WTC11 (cell line): ENCODE measurements around the gene ANKRD11. TPM values are rescaled to one million over a fixed set of nuclear protein-coding genes. Genes with fewer than 3 reads are reported as not detected.

ENCODE experiments used
- ARID4B ChIP-seq: sonication (generic); formaldehyde crosslinking; IDR thresholded peaks from 2 replicates; pipeline ENCODE4 v1.8.0; 2023; ENCODE audit warnings: missing genetic modification reagents, mild to moderate bottlenecking, borderline replicate concordance
- ATF6 ChIP-seq: sonication (generic); formaldehyde crosslinking; IDR thresholded peaks from 2 replicates; pipeline ENCODE4 v1.8.1; 2023; ENCODE audit warnings: mild to moderate bottlenecking, missing genetic modification reagents
- CREM ChIP-seq: sonication (generic); formaldehyde crosslinking; IDR thresholded peaks from 2 replicates; pipeline ENCODE4 v1.8.1; 2022; ENCODE audit warnings: mild to moderate bottlenecking, missing genetic modification reagents, moderate library complexity
- CTCF ChIP-seq: fragments of 200-600 bp; IDR thresholded peaks from 2 replicates; pipeline ENCODE4 v1.8.0; 2022; ENCODE audit warnings: antibody characterized with exemption
- E2F5 ChIP-seq: sonication (generic); formaldehyde crosslinking; IDR thresholded peaks from 2 replicates; pipeline ENCODE4 v1.8.1; 2022; ENCODE audit warnings: mild to moderate bottlenecking, moderate library complexity, missing genetic modification reagents
- ERG ChIP-seq: fragments of 250-450 bp; sonication (Bioruptor Pico); IDR thresholded peaks from 2 replicates; pipeline ENCODE4 v1.8.0; 2021; ENCODE audit warnings: mild to moderate bottlenecking
- ETV6 ChIP-seq: sonication (generic); formaldehyde crosslinking; IDR thresholded peaks from 2 replicates; pipeline ENCODE4 v1.8.1; 2022; ENCODE audit warnings: mild to moderate bottlenecking, missing genetic modification reagents
- FOXK1 ChIP-seq: sonication (generic); formaldehyde crosslinking; IDR thresholded peaks from 2 replicates; pipeline ENCODE4 v1.8.0; 2022; ENCODE audit warnings: mild to moderate bottlenecking, moderate library complexity, missing genetic modification reagents
- FOXP1 ChIP-seq: sonication (generic); formaldehyde crosslinking; IDR thresholded peaks from 2 replicates; pipeline ENCODE4 v1.8.0; 2022; ENCODE audit warnings: missing genetic modification reagents, mild to moderate bottlenecking, moderate library complexity, borderline replicate concordance
- GRHL2 ChIP-seq: fragments of 250-450 bp; sonication (Bioruptor Pico); IDR thresholded peaks from 2 replicates; pipeline ENCODE4 v1.8.0; 2022; ENCODE audit warnings: mild to moderate bottlenecking, moderate library complexity; ENCODE audit not compliant: insufficient replicate concordance, severe bottlenecking
- GTF2I ChIP-seq: fragments of 250-450 bp; sonication (Bioruptor Pico); conservative IDR thresholded peaks from 2 replicates; pipeline ENCODE4 v1.4.0; 2021; ENCODE audit warnings: mild to moderate bottlenecking
- IRF2 ChIP-seq: sonication (generic); formaldehyde crosslinking; IDR thresholded peaks from 2 replicates; pipeline ENCODE4 v1.8.0; 2022; ENCODE audit warnings: low read depth, missing genetic modification reagents, borderline replicate concordance
- JAZF1 ChIP-seq: fragments of 250-450 bp; sonication (Bioruptor Pico); IDR thresholded peaks from 2 replicates; pipeline ENCODE4 v1.9.0; 2021; ENCODE audit warnings: moderate library complexity, mild to moderate bottlenecking, inconsistent platforms
- NFYB ChIP-seq: sonication (generic); formaldehyde crosslinking; conservative IDR thresholded peaks from 2 replicates; pipeline ENCODE4 v1.8.0; 2022; ENCODE audit warnings: low read depth, missing genetic modification reagents
- NR1H2 ChIP-seq: sonication (generic); formaldehyde crosslinking; IDR thresholded peaks from 2 replicates; pipeline ENCODE4 v1.9.0; 2021; ENCODE audit warnings: mild to moderate bottlenecking, moderate library complexity, missing genetic modification reagents
- OVOL2 ChIP-seq: fragments of 250-450 bp; sonication (Bioruptor Pico); IDR thresholded peaks from 2 replicates; pipeline ENCODE4 v1.9.0; 2021; ENCODE audit warnings: mild to moderate bottlenecking, borderline replicate concordance
- RELA ChIP-seq: sonication (generic); formaldehyde crosslinking; IDR thresholded peaks from 2 replicates; pipeline ENCODE4 v1.8.1; 2022; ENCODE audit warnings: missing genetic modification reagents, mild to moderate bottlenecking, borderline replicate concordance
- RORB ChIP-seq: fragments of 250-450 bp; sonication (Bioruptor Pico); IDR thresholded peaks from 2 replicates; pipeline ENCODE4 v1.9.0; 2021; ENCODE audit warnings: mild to moderate bottlenecking
- SMAD3 ChIP-seq: sonication (generic); formaldehyde crosslinking; IDR thresholded peaks from 2 replicates; pipeline ENCODE4 v1.8.0; 2022; ENCODE audit warnings: missing genetic modification reagents, mild to moderate bottlenecking, borderline replicate concordance
- TEAD4 ChIP-seq: sonication (generic); formaldehyde crosslinking; IDR thresholded peaks from 2 replicates; pipeline ENCODE4 v1.8.0; 2022; ENCODE audit warnings: mild to moderate bottlenecking, missing genetic modification reagents
- ZMAT4 ChIP-seq: fragments of 250-450 bp; sonication (Bioruptor Pico); IDR thresholded peaks from 2 replicates; pipeline ENCODE4 v1.9.0; 2021; ENCODE audit warnings: mild to moderate bottlenecking
- ZNF121 ChIP-seq: sonication (generic); formaldehyde crosslinking; IDR thresholded peaks from 2 replicates; pipeline ENCODE4 v1.8.0; 2023; ENCODE audit warnings: missing genetic modification reagents
- ZNF263 ChIP-seq: sonication (generic); formaldehyde crosslinking; IDR thresholded peaks from 2 replicates; pipeline ENCODE4 v1.8.1; 2022; ENCODE audit warnings: low read depth, mild to moderate bottlenecking, moderate library complexity, missing genetic modification reagents
- ZNF396 ChIP-seq: fragments of 250-450 bp; sonication (Bioruptor Pico); IDR thresholded peaks from 2 replicates; pipeline ENCODE4 v1.8.0; 2021; ENCODE audit warnings: mild to moderate bottlenecking, moderate library complexity, borderline replicate concordance
- ZSCAN18 ChIP-seq: fragments of 250-450 bp; sonication (Bioruptor Pico); IDR thresholded peaks from 2 replicates; pipeline ENCODE4 v2.1.2; 2022; ENCODE audit warnings: mild to moderate bottlenecking, moderate library complexity
- total RNA-seq: library from RNA; stranded (reverse); gene quantifications from 3 replicates; pipeline ENCODE4 v1.2.3, GENCODE V29; 2021

ANKRD11 gene
- total RNA-seq, 1 experiment from 2014 or later: 184 TPM

- TF ChIP-seq GRHL2: no peak
- no peak for TF ChIP-seq NR1H2
- TF ChIP-seq JAZF1 (CRISPR knock-in tag): no peak
- TF ChIP-seq CREM (CRISPR knock-in tag): peak; percentile 89
- no peak for TF ChIP-seq RORB (CRISPR knock-in tag)
- peak; percentile 74; the same call in 1 of the 2 replicates for TF ChIP-seq E2F5
- no peak for TF ChIP-seq RELA (CRISPR knock-in tag)
- peak; percentile 15; the same call in 1 of the 2 replicates for TF ChIP-seq FOXP1 (CRISPR knock-in tag)
- no peak for TF ChIP-seq ZSCAN18 (CRISPR knock-in tag)
- no peak for TF ChIP-seq ATF6 (CRISPR knock-in tag)
- no peak for TF ChIP-seq ZNF121 (CRISPR knock-in tag)
- no peak for TF ChIP-seq ZNF396 (CRISPR knock-in tag)
- TF ChIP-seq ZNF263 (CRISPR knock-in tag): no peak
- 0 out of 2 replicates have a peak, but pooled peaks have one; percentile 14 for TF ChIP-seq ARID4B (CRISPR knock-in tag)
- peak; percentile 46; the same call in 1 of the 2 replicates for TF ChIP-seq ETV6 (CRISPR knock-in tag)
- TF ChIP-seq TEAD4: no peak
- no peak for TF ChIP-seq ZMAT4 (CRISPR knock-in tag)
- peak; percentile 98 for TF ChIP-seq FOXK1 (CRISPR knock-in tag)
- TF ChIP-seq ERG (CRISPR knock-in tag): no peak
- peak; percentile 96 for TF ChIP-seq NFYB (CRISPR knock-in tag)
- TF ChIP-seq CTCF: no peak
- no peak for TF ChIP-seq IRF2
- no peak for TF ChIP-seq SMAD3 (CRISPR knock-in tag)
- TF ChIP-seq GTF2I (CRISPR knock-in tag): no peak
- TF ChIP-seq OVOL2: no peak
These were observed at the start of gene ANKRD11 (continued) for GRCh38 chr16:89490439-89491237.
